Mesothelial cell of epicardium (in vitro differentiated cells): ENCODE results near the gene GDF15. TPM values are rescaled to one million over a fixed set of nuclear protein-coding genes. Genes with fewer than 3 reads are reported as not detected.

Experiments used
- DNase-seq, 2 experiments: peaks; one replicate each; pipeline ENCODE4 v3.0.0; 2021; ENCODE audit warnings: low spot score in 2 of 2; ENCODE audit not compliant: unreplicated experiment in 2 of 2
- H3K27ac Mint-ChIP-seq: 2 replicates; pipeline ENCODE4 v1.8.0; 2021; ENCODE audit warnings: mixed read lengths
- H3K27me3 Mint-ChIP-seq: 2 replicates; pipeline ENCODE4 v1.8.0; 2021; ENCODE audit warnings: low read depth, mixed read lengths
- H3K36me3 Mint-ChIP-seq: 2 replicates; pipeline ENCODE4 v1.8.0; 2021; ENCODE audit warnings: mixed read lengths
- H3K4me1 Mint-ChIP-seq: 2 replicates; pipeline ENCODE4 v1.8.0; 2021; ENCODE audit warnings: mixed read lengths
- H3K4me3 Mint-ChIP-seq: 2 replicates; pipeline ENCODE4 v1.8.0; 2021; ENCODE audit warnings: mild to moderate bottlenecking, moderate library complexity, mixed read lengths
- H3K9me3 Mint-ChIP-seq: 2 replicates; pipeline ENCODE4 v1.8.0; 2021; ENCODE audit warnings: mixed read lengths
- total RNA-seq: library from RNA; stranded (reverse); gene quantifications from 3 replicates; pipeline ENCODE4 v1.2.1, GENCODE V29; 2021
- TF ChIP-seq, protein P1 (sequence below): fragments of 200-600 bp; sonication (generic); IDR thresholded peaks from one replicate; pipeline ENCODE4 v1.5.0; 2021; ENCODE audit warnings: antibody characterized with exemption; ENCODE audit not compliant: unreplicated experiment

The GDF15 gene
- total RNA-seq, 1 donor from 2014 or later: 4.7 TPM

DNA sequence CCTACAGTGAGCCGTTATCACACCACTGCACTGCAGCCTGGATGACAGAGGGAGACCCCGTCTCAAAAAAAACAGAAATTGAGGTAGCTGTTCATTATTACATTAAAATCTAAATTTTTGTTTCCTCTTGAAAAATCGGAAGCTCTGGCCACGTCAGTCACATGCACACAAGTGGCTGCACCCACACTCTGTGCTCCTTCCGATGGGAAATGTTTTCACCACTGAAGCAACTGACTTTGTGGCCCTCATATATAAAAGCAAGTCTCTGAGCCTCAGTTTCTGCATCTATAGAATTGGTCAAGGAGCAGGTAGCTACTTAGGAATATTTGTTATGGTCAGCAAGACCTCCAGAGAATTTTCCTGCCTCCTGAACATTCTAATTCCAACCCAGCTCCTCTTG, 7.0 kb downstream of the GDF15 start:
- no peaks in the 10 kb centered on the region for H3K36me3 Mint-ChIP-seq
- peaks cover 2% of the 10 kb centered on the region for H3K4me1 Mint-ChIP-seq
- H3K9me3 Mint-ChIP-seq: no peaks in the 10 kb centered on the region
- no peak for DNase-seq
- H3K27me3 Mint-ChIP-seq: peaks cover 2% of the 10 kb centered on the region
- no peak overlapping the region for H3K27ac Mint-ChIP-seq
- TF ChIP-seq, protein P1, sequence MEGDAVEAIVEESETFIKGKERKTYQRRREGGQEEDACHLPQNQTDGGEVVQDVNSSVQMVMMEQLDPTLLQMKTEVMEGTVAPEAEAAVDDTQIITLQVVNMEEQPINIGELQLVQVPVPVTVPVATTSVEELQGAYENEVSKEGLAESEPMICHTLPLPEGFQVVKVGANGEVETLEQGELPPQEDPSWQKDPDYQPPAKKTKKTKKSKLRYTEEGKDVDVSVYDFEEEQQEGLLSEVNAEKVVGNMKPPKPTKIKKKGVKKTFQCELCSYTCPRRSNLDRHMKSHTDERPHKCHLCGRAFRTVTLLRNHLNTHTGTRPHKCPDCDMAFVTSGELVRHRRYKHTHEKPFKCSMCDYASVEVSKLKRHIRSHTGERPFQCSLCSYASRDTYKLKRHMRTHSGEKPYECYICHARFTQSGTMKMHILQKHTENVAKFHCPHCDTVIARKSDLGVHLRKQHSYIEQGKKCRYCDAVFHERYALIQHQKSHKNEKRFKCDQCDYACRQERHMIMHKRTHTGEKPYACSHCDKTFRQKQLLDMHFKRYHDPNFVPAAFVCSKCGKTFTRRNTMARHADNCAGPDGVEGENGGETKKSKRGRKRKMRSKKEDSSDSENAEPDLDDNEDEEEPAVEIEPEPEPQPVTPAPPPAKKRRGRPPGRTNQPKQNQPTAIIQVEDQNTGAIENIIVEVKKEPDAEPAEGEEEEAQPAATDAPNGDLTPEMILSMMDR: no peak
- no peak overlapping the region for H3K4me3 Mint-ChIP-seq

DNA sequence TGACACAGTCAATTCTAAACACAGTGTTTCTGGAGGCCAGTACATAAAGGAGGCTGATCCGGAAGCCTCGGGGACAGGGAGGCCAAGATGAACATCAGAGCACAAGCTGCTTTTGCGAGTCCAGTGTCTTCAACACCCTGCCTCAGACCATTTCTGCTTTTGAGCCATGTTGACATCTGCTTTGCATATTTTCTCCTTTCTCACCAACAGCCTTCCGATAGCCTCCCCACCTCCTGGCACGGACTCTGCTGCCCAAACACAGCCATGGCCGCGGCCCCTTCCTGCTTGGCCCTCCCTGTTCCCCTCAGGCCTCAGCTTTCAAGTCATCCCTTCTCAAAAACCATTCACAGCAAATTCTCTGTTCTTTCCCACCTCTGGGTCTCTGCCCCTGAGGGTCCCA, 7.9 kb downstream of the GDF15 start:
- no peak for DNase-seq
- Mint-ChIP-seq H3K27ac (no peak overlapping the region), H3K36me3 (no peaks in the 10 kb centered on the region), H3K9me3 (no peaks in the 10 kb centered on the region), H3K4me1 (no peaks in the 10 kb centered on the region), H3K4me3 (no peak overlapping the region), H3K27me3 (no peaks in the 10 kb centered on the region)
- TF ChIP-seq, protein P1: no peak

DNA sequence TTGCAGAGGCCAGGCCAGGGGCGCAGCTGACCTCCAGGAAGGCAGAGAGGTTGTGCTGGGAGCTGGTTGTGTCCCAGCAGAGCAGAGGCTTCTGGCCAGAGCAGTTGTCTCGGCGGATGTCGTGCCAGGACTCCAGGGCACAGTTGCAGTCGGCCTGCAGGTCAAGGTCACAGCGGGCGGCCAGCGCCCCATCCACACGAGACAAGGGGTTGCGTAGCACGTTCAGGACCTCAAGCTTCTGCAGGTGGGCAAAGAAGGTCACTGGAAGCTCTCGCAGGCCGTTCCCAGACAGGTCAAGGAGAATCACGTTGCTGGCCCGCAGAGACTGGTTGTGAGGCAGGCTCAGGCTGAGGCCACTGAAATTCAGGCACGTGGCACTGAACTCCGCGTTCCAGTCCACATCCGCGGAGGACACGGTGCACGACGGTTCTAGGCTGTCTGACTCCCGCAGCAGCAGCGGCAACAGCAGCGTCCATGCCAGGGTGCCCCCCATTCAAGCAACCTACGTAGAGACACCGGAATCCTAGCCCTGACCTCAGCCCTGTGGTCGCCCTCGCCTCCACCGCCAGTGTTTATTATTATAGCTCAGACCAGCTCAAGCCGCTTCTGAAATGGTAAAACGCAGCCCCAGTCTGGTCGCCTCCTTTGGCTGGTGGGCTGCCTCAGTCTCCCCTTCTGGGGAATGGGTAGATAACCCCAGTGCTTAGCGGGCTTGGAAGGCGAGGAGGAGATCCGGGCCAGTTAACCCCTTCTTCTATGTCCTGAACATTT, 10.7 kb downstream of the GDF15 start:
- H3K27ac Mint-ChIP-seq: no peak overlapping the region
- no peak for DNase-seq
- no peaks in the 10 kb centered on the region for H3K9me3 Mint-ChIP-seq
- no peaks in the 10 kb centered on the region for H3K27me3 Mint-ChIP-seq
- no peak overlapping the region for H3K4me3 Mint-ChIP-seq
- TF ChIP-seq, protein P1: no peak
- H3K36me3 Mint-ChIP-seq: no peaks in the 10 kb centered on the region
- peaks cover under 1% of the 10 kb centered on the region for H3K4me1 Mint-ChIP-seq

DNA sequence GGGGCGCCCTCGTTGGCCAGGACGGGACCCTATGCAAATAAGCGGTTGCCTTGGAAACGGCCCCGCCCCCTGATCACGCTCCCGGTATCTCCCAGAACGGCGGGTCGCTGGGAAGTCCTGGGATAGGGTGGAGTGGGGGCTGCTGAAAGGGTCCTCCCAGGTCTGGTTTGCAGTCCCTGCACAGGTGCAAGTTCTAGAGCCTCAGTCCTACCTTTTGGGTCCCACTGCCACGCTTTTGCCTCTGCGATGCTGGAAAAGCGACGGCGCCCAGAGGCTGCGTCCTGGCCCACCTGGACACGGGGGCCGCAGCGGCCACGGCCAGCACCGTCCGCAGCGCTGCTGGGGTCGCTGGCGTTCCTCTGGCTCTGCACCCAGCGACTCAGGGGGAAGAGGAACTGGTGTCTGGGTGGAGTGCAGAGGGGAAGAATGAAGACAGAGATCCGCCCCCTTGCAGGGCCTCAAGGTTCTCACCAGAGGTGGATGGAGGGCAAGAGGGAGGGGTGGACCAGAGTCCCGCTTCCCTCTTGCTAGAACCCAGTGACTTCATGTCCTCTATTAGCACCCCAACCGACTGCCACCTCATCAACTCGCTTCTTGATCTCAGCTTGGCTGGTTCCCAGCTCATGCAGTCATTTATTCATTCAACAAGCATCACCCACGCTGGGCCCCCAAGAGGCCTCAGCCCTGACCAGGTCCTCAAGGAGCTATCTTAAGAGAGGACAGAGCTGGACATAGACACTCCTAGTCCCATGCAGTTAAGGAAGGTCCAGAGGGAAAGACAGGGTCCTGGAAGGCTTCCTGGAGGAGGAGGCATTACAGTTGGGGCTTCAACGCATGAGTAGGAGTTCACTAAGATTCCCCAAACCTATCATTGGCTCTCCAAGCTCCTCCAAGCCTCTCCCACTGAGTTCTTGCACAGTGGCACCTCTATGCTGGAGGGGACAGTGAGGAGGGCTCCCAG, 11.6 kb downstream of the GDF15 start, which contains the start of gene LRRC25:
LRRC25 (minus strand) TSS at position 381 of the 961 bp plus-strand sequence. CDS start 659 bp downstream, outside the sequence.
- no peak for DNase-seq
- TF ChIP-seq, protein P1: no peak
- Mint-ChIP-seq H3K4me3 (no peak within 1 kb of the TSS), H3K9me3 (no peaks in the 10 kb centered on the region), H3K4me1 (peaks cover 7% of the 10 kb centered on the region), H3K36me3 (no peaks in the 10 kb centered on the region), H3K27ac (no peak within 1 kb of the TSS), H3K27me3 (no peaks in the 10 kb centered on the region)

DNA sequence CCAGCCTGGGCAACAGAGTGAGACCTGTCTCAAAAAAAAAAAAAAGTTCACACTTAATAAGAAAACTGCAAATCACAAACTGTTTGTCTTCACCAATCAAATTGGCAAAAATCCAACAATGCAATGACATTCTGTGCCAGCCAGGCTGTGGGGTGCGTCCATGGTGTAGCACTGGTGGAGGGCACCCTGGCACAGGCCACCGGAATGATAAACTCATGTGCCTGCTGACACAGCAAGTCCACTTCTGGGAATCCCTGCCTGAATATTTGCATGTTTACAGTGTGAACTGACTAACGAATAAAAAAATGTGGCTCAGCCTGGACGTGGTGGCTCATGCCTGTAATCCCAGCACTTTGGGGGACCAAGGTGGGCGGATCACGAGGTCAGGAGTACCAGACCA, 13.1 kb downstream of the GDF15 start:
- Mint-ChIP-seq H3K27ac (no peak overlapping the region), H3K27me3 (no peaks in the 10 kb centered on the region), H3K36me3 (no peaks in the 10 kb centered on the region), H3K4me3 (no peak overlapping the region), H3K9me3 (no peaks in the 10 kb centered on the region), H3K4me1 (peaks cover 14% of the 10 kb centered on the region)
- no peak for DNase-seq
- TF ChIP-seq, protein P1: no peak
